HEK293 (cell line): ENCODE results near the gene SAMD14.

Experiments used
- CTCF ChIA-PET: fragments of 350-600 bp; formaldehyde crosslinking; extraction: SDS; loops from one replicate; lab custom pipeline; 2021; ENCODE audit warnings: antibody characterized with exemption; lab: Yijun Ruan, JAX
- POLR2A ChIA-PET: fragments of 300-600 bp; formaldehyde crosslinking; extraction: SDS; loops from one replicate; lab custom pipeline; 2020; ENCODE audit warnings: antibody characterized with exemption, inconsistent platforms; lab: Yijun Ruan, JAX
- H3K27ac ChIP-seq: fragments of 200-500 bp; sonication (Bioruptor generic); 2 replicates; pipeline ENCODE4 v1.5.1; 2014; ENCODE audit warnings: low read depth, low read length, control low read depth, inconsistent platforms; ENCODE audit errors: extremely low read depth
- H3K36me3 ChIP-seq, 2 experiments: fragments of 200-500 bp in 1 of 2; sonication (Bioruptor generic) in 1 of 2; 1 replicate in 1 of 2; 2 replicates in 1 of 2; pipeline ENCODE4 v1.5.1; 2014 to 2017; ENCODE audit warnings: inconsistent platforms in 2 of 2, low read length in 2 of 2; ENCODE audit not compliant: control insufficient read depth in 2 of 2, insufficient read depth in 1 of 2
- H3K4me1 ChIP-seq: fragments of 200-500 bp; sonication (Bioruptor generic); 2 replicates; pipeline ENCODE4 v1.5.1; 2014; ENCODE audit warnings: mild to moderate bottlenecking, low read length, inconsistent platforms; ENCODE audit not compliant: control insufficient read depth, insufficient read depth
- H3K4me3 ChIP-seq: 2 replicates; pipeline ENCODE4 v1.5.1; 2011; ENCODE audit warnings: low read depth, mild to moderate bottlenecking, control low read depth, low read length, moderate library complexity
- H3K9me3 ChIP-seq: fragments of 200-500 bp; sonication (Bioruptor generic); 2 replicates; pipeline ENCODE4 v1.5.1; 2014; ENCODE audit warnings: low read depth, low read length, inconsistent platforms; ENCODE audit not compliant: control insufficient read depth, insufficient read depth
- BCL11A ChIP-seq: fragments of 450-650 bp; formaldehyde crosslinking; IDR thresholded peaks from 2 replicates; pipeline ENCODE4 v1.5.1; 2016; ENCODE audit warnings: low read depth, missing biosample characterization, missing genetic modification characterization
- GLI4 ChIP-seq: fragments of 450-650 bp; formaldehyde crosslinking; IDR thresholded peaks from 2 replicates; pipeline ENCODE4 v1.5.1; 2016; ENCODE audit warnings: missing biosample characterization, missing genetic modification characterization
- KLF16 ChIP-seq: fragments of 450-650 bp; formaldehyde crosslinking; IDR thresholded peaks from 2 replicates; pipeline ENCODE4 v1.5.1; 2017; ENCODE audit warnings: missing biosample characterization, missing genetic modification characterization
- MEIS1 ChIP-seq: sonication (generic); formaldehyde crosslinking; IDR thresholded peaks from 2 replicates; pipeline ENCODE4 v1.8.1; 2022; ENCODE audit warnings: missing genetic modification reagents, mild to moderate bottlenecking, borderline replicate concordance
- MZF1 ChIP-seq: fragments of 450-650 bp; formaldehyde crosslinking; IDR thresholded peaks from 2 replicates; pipeline ENCODE4 v1.5.1; 2017; ENCODE audit warnings: missing biosample characterization, missing genetic modification characterization, borderline replicate concordance
- SP3 ChIP-seq: fragments of 450-650 bp; formaldehyde crosslinking; IDR thresholded peaks from 2 replicates; pipeline ENCODE4 v1.5.1; 2016; ENCODE audit warnings: missing biosample characterization, missing genetic modification characterization
- ZBTB21 ChIP-seq: fragments of 450-650 bp; formaldehyde crosslinking; IDR thresholded peaks from 2 replicates; pipeline ENCODE4 v1.5.1; 2017; ENCODE audit warnings: missing biosample characterization, missing genetic modification characterization
- ZBTB48 ChIP-seq: fragments of 450-650 bp; formaldehyde crosslinking; IDR thresholded peaks from 2 replicates; pipeline ENCODE4 v1.5.1; 2016; ENCODE audit warnings: missing biosample characterization, missing genetic modification characterization
- ZBTB7A ChIP-seq: fragments of 450-650 bp; formaldehyde crosslinking; IDR thresholded peaks from 2 replicates; pipeline ENCODE4 v1.5.1; 2016; ENCODE audit warnings: low read depth, missing biosample characterization, missing genetic modification characterization
- ZBTB8A ChIP-seq: fragments of 450-650 bp; formaldehyde crosslinking; IDR thresholded peaks from 2 replicates; pipeline ENCODE4 v1.5.1; 2016; ENCODE audit warnings: missing biosample characterization, missing genetic modification characterization
- ZFP69B ChIP-seq: fragments of 450-650 bp; formaldehyde crosslinking; IDR thresholded peaks from 2 replicates; pipeline ENCODE4 v1.5.1; 2016; ENCODE audit warnings: missing biosample characterization, missing genetic modification characterization
- ZNF121 ChIP-seq: fragments of 450-650 bp; formaldehyde crosslinking; IDR thresholded peaks from 2 replicates; pipeline ENCODE4 v1.5.1; 2016; ENCODE audit warnings: missing biosample characterization, missing genetic modification characterization
- ZNF140 ChIP-seq: fragments of 450-650 bp; formaldehyde crosslinking; IDR thresholded peaks from 2 replicates; pipeline ENCODE4 v1.5.1; 2016; ENCODE audit warnings: missing biosample characterization, missing genetic modification characterization
- ZNF16 ChIP-seq: fragments of 450-650 bp; formaldehyde crosslinking; IDR thresholded peaks from 2 replicates; pipeline ENCODE4 v1.5.1; 2016; ENCODE audit warnings: low read depth, missing biosample characterization, missing genetic modification characterization
- ZNF175 ChIP-seq: fragments of 450-650 bp; formaldehyde crosslinking; IDR thresholded peaks from 2 replicates; pipeline ENCODE4 v1.5.1; 2016; ENCODE audit warnings: missing biosample characterization, missing genetic modification characterization
- ZNF350 ChIP-seq: fragments of 450-650 bp; formaldehyde crosslinking; IDR thresholded peaks from 2 replicates; pipeline ENCODE4 v1.5.0; 2017; ENCODE audit warnings: missing biosample characterization, mild to moderate bottlenecking, missing genetic modification characterization
- ZNF354C ChIP-seq: fragments of 450-650 bp; formaldehyde crosslinking; IDR thresholded peaks from 2 replicates; pipeline ENCODE4 v1.5.1; 2016; ENCODE audit warnings: missing biosample characterization, missing genetic modification characterization, low read depth, borderline replicate concordance
- ZNF426 ChIP-seq: fragments of 450-650 bp; formaldehyde crosslinking; IDR thresholded peaks from 2 replicates; pipeline ENCODE4 v1.5.1; 2017; ENCODE audit warnings: missing biosample characterization, missing genetic modification characterization, mild to moderate bottlenecking, inconsistent platforms, moderate library complexity
- ZNF530 ChIP-seq: fragments of 450-650 bp; formaldehyde crosslinking; IDR thresholded peaks from 2 replicates; pipeline ENCODE4 v1.5.1; 2016; ENCODE audit warnings: low read depth, missing biosample characterization, missing genetic modification characterization
- ZNF561 ChIP-seq: fragments of 450-650 bp; IDR thresholded peaks from 2 replicates; pipeline ENCODE4 v1.5.1; 2018; ENCODE audit warnings: missing biosample characterization, missing genetic modification characterization, borderline replicate concordance
- ZNF600 ChIP-seq: fragments of 450-650 bp; formaldehyde crosslinking; IDR thresholded peaks from 2 replicates; pipeline ENCODE4 v1.5.1; 2016; ENCODE audit warnings: missing biosample characterization, missing genetic modification characterization
- ZNF629 ChIP-seq: fragments of 450-650 bp; formaldehyde crosslinking; IDR thresholded peaks from 2 replicates; pipeline ENCODE4 v1.5.1; 2017; ENCODE audit warnings: missing biosample characterization, missing genetic modification characterization
- ZNF639 ChIP-seq: fragments of 450-650 bp; formaldehyde crosslinking; IDR thresholded peaks from 2 replicates; pipeline ENCODE4 v1.5.1; 2016; ENCODE audit warnings: missing biosample characterization, missing genetic modification characterization
- ZSCAN23 ChIP-seq: fragments of 450-650 bp; formaldehyde crosslinking; IDR thresholded peaks from 2 replicates; pipeline ENCODE4 v1.5.1; 2016; ENCODE audit warnings: missing biosample characterization, missing genetic modification characterization
- TF ChIP-seq, protein P1 (sequence below): fragments of 450-650 bp; formaldehyde crosslinking; IDR thresholded peaks from 2 replicates; pipeline ENCODE4 v1.5.1; 2016; ENCODE audit warnings: missing biosample characterization, missing genetic modification characterization, borderline replicate concordance
- TF ChIP-seq, protein P2 (sequence below): fragments of 450-650 bp; formaldehyde crosslinking; IDR thresholded peaks from 2 replicates; pipeline ENCODE4 v1.5.1; 2016; ENCODE audit warnings: missing biosample characterization, missing genetic modification characterization

The SAMD14 gene

GRCh38 chr17:50161911-50162288 lies 31.9 kb upstream of the SAMD14 start:
- no peak overlapping the region for H3K27ac ChIP-seq
- no peak overlapping the region for H3K4me3 ChIP-seq
- POLR2A ChIA-PET, result interaction anchor here (0.7 to 2.7 kb wide), 6 partner anchors 10 to 39 kb away, joined by 3 to 30 read pairs (median 4); no protein-coding TSS in a partner anchor

DNA sequence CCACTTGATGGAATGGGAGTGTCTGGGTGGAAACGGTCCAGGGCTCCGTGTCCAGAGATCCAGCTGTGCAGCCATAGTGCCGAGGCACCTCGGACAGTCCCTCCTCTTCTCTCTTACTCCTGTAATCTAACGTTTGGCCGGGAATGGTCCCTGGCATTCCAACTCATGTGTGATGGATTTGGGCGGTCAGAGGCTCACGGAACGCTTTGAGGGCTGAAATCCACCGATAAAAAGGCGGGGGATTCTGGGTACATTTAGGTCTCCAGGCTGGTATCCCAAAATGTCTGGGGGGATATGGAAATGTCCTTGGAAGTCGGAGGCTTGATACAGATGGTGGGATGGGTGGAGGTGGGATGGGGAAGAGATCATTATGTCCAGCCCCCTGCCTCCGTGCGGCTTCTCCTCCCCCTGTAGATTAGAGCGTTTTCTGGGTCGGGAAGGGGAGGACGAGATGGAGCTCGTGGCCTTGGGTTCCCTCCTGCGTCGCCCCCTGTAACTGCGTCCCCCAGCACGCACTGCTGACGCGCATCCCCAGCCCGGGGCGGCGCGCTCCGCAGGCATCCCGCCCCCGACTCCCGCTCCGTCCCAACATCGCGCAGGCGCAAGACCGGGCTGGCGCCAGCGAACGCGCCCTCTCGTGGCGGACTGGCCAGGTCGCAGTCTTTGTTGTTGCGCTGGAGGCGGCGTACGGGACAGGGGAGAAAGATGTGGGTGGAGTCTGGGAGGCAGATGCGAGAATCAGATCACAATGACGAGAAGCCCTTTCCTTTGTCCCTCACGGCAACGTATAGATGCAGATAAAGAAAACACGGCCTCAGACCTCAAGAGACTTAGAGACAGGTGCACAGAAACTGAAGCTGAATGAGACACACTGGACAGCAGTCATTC lies 31.3 kb upstream of the SAMD14 start:
- H3K4me1 ChIP-seq, result no peaks in the 10 kb centered on the region
- ChIA-PET CTCF (interaction anchor here (0.6 to 2.8 kb wide), 40 partner anchors 11 to 171 kb away, joined by 3 to 105 read pairs (median 5); partner anchors contain the start of genes COL1A1, PPP1R9B and SAMD14), POLR2A (interaction anchor here (0.5 to 2.7 kb wide), 8 partner anchors 9 to 265 kb away, joined by 3 to 30 read pairs (median 4); no protein-coding TSS in a partner anchor)
- H3K9me3 ChIP-seq, result no peaks in the 10 kb centered on the region
- no peaks in the 10 kb centered on the region for H3K36me3 ChIP-seq
- peak overlapping the region; percentile 54 for H3K4me3 ChIP-seq
- H3K27ac ChIP-seq, result peak overlapping the region; percentile 17; the same call in 1 of the 2 replicates
- peak; percentile 87 for TF ChIP-seq MZF1 (tag by site-specific recombination)
- TF ChIP-seq ZNF350 (tag by site-specific recombination), result no peak
- TF ChIP-seq ZSCAN23 (tag by site-specific recombination), result no peak
- TF ChIP-seq, protein P1, sequence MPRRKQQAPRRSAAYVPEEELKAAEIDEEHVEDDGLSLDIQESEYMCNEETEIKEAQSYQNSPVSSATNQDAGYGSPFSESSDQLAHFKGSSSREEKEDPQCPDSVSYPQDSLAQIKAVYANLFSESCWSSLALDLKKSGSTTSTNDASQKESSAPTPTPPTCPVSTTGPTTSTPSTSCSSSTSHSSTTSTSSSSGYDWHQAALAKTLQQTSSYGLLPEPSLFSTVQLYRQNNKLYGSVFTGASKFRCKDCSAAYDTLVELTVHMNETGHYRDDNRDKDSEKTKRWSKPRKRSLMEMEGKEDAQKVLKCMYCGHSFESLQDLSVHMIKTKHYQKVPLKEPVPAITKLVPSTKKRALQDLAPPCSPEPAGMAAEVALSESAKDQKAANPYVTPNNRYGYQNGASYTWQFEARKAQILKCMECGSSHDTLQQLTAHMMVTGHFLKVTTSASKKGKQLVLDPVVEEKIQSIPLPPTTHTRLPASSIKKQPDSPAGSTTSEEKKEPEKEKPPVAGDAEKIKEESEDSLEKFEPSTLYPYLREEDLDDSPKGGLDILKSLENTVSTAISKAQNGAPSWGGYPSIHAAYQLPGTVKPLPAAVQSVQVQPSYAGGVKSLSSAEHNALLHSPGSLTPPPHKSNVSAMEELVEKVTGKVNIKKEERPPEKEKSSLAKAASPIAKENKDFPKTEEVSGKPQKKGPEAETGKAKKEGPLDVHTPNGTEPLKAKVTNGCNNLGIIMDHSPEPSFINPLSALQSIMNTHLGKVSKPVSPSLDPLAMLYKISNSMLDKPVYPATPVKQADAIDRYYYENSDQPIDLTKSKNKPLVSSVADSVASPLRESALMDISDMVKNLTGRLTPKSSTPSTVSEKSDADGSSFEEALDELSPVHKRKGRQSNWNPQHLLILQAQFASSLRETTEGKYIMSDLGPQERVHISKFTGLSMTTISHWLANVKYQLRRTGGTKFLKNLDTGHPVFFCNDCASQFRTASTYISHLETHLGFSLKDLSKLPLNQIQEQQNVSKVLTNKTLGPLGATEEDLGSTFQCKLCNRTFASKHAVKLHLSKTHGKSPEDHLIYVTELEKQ (tag by site-specific recombination), result 0 out of 2 replicates have a peak, but pooled peaks have one; percentile 6
- TF ChIP-seq ZNF639 (tag by site-specific recombination), result no peak
- TF ChIP-seq ZNF530 (tag by site-specific recombination), result no peak
- TF ChIP-seq ZNF561 (tag by site-specific recombination), result peak; percentile 87; the same call in 1 of the 2 replicates
- TF ChIP-seq BCL11A (tag by site-specific recombination), result no peak
- TF ChIP-seq ZBTB48 (tag by site-specific recombination), result peak; percentile 77
- TF ChIP-seq, protein P2, sequence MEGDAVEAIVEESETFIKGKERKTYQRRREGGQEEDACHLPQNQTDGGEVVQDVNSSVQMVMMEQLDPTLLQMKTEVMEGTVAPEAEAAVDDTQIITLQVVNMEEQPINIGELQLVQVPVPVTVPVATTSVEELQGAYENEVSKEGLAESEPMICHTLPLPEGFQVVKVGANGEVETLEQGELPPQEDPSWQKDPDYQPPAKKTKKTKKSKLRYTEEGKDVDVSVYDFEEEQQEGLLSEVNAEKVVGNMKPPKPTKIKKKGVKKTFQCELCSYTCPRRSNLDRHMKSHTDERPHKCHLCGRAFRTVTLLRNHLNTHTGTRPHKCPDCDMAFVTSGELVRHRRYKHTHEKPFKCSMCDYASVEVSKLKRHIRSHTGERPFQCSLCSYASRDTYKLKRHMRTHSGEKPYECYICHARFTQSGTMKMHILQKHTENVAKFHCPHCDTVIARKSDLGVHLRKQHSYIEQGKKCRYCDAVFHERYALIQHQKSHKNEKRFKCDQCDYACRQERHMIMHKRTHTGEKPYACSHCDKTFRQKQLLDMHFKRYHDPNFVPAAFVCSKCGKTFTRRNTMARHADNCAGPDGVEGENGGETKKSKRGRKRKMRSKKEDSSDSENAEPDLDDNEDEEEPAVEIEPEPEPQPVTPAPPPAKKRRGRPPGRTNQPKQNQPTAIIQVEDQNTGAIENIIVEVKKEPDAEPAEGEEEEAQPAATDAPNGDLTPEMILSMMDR (tag by site-specific recombination), result peak; percentile 100
- peak; percentile 92 for TF ChIP-seq ZNF600 (tag by site-specific recombination)
- no peak for TF ChIP-seq GLI4 (tag by site-specific recombination)
- no peak for TF ChIP-seq ZNF426 (tag by site-specific recombination)
- TF ChIP-seq ZNF354C (tag by site-specific recombination), result no peak
- peak; percentile 87 for TF ChIP-seq SP3 (tag by site-specific recombination)
- TF ChIP-seq ZNF629 (tag by site-specific recombination), result peak; percentile 80
- TF ChIP-seq ZNF140 (tag by site-specific recombination), result no peak
- TF ChIP-seq ZNF16 (tag by site-specific recombination), result no peak
- TF ChIP-seq ZFP69B (tag by site-specific recombination), result peak; percentile 19; the same call in 1 of the 2 replicates
- TF ChIP-seq MEIS1 (CRISPR knock-in tag), result no peak
- TF ChIP-seq ZNF175, result no peak
- TF ChIP-seq KLF16 (tag by site-specific recombination), result 0 out of 2 replicates have a peak, but pooled peaks have one; percentile 51
- TF ChIP-seq ZBTB7A (tag by site-specific recombination), result peak; percentile 63; the same call in 1 of the 2 replicates
- peak; percentile 67 for TF ChIP-seq ZBTB8A (tag by site-specific recombination)

More at GRCh38 chr17:50161911-50162288, 31.9 kb upstream of the SAMD14 start:
- H3K9me3 ChIP-seq, result no peaks in the 10 kb centered on the region
- H3K36me3 ChIP-seq, result no peaks in the 10 kb centered on the region
- CTCF ChIA-PET, result interaction anchor here (0.6 to 2.8 kb wide), 38 partner anchors 10 to 315 kb away, joined by 3 to 105 read pairs (median 5); partner anchors contain the start of genes COL1A1, PPP1R9B and SAMD14
- no peaks in the 10 kb centered on the region for H3K4me1 ChIP-seq
- TF ChIP-seq ZNF121 (tag by site-specific recombination), result 0 out of 2 replicates have a peak, but pooled peaks have one; percentile 6
- no peak for TF ChIP-seq ZBTB21
- TF ChIP-seq, all 188 proteins: peak for 1
